HG02678 (cell line): ENCODE results near the gene WDR62.
"Not testable (repeated sequence)": the region's sequence is repeated elsewhere in the genome, so short reads cannot be mapped to it uniquely, and the experiment has no call there.

Experiments used
- ATAC-seq: cut with Tn5 transposase; IDR thresholded peaks from one replicate; pipeline ENCODE4 v1.9.1; 2021; ENCODE audit warnings: mild to moderate bottlenecking, moderate library complexity; ENCODE audit not compliant: unreplicated experiment

The WDR62 gene

DNA sequence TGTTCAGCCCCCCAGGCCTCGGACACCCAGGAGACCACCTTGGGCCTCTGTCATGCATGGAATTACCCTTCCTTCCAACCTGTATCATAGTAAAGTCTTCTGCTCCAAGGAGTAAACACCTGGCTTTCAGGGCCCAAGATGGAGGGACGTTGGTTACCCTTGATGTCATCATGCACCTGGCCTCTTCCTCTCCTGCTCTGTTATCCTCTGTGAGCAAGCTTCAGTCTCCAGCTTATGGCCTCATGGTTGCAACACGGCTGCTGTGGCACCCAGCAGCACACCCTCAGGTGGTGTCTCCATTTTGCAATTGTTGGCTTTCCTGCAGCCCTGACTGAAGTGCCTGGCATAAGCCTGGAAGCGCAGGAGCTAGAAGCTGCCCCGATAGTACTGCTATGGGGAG is 52.3 kb downstream of the WDR62 start:
- ATAC-seq, result no peak

DNA sequence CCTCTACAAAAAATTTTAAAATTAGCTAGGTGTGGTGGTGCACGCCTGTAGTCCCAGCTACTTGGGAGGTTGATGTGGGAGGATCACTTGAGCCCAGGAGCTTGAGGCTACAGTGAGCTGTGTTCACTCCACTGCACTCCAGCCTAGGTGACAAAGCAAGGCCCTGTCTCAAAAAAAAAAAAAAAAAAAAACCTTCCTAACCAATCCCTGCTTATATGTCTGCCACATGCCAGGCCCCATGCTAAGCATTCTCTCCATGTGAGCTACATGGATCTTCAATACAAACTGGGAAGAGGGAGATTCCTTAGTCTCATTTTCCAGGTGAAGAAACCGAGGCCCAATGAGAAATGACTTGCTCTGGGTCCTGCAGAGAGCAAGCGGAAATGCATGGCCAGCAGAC is 54.0 kb downstream of the WDR62 start:
- ATAC-seq, result no peak

DNA sequence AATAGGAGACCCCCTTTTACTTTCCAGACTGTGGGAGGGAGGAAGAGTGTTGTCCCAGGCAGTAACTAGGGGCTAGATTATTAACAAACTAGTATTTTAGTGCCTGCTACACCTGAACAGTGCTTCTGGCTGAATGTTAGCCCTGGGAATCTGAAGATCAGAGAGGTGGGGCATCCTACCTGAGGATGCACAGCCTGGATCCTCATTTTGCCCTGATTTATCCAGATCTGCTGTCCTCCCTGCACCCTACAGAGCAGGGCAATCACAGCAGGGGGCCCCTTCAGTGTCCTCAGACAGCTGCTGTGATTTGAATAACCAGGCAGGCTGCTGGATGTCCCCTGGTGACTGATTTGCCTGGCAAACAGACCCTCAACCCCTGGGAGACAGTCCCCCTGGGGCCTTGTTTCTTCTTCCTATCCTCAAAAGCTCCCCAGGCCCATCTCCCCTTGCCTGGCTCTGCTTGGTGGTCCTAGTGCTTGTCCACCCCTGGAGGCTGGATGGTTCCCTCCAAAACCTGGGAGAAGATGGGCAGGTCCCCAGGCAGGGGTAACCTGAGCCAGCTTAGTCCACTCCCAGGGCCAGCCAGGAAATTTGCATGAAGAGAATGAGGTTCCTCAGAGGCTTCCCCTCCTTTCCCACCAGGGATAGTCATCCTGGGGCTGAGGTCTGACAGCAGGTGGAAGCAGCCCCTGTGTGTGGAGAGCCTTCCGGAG is 55.9 kb downstream of the WDR62 start, which contains the start of gene OVOL3:
Gene OVOL3, plus strand, starts transcription at position 657 of the 713 bp plus-strand sequence. CDS start 60 bp downstream, outside the sequence.
- no peak for ATAC-seq

DNA sequence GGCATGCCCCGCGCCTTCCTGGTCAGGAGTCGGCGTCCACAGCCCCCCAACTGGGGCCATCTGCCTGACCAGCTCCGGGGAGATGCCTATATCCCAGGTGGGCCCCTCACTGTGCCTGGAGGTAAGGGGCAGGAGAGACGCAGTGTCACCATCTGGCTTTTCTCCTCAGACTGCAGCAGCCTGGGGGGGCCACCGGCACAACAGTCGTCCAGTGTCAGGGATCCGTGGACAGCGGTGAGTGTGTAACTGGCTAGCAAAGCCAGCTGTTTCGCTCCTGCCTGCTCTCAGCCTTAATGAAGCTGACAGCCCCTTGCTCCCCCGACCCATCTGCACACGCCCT is 56.5 kb downstream of the WDR62 start:
- ATAC-seq, result no peak

DNA sequence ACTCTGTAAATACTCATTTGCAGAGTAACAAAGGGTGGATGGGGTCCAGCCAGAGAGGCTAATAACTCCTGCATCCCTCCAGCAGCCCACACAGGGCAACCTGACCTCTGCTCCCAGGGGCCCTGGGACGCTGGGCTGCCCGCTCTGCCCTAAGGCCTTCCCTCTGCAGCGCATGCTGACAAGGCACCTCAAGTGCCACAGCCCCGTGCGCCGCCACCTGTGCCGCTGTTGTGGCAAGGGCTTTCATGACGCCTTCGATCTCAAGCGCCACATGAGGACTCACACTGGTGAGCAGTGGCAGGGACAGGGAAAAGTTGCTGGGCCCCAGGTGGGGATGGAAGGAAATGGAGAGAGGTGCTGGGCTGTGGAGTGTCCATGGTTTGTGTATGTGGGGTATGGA is 58.0 kb downstream of the WDR62 start:
- no peak for ATAC-seq

DNA sequence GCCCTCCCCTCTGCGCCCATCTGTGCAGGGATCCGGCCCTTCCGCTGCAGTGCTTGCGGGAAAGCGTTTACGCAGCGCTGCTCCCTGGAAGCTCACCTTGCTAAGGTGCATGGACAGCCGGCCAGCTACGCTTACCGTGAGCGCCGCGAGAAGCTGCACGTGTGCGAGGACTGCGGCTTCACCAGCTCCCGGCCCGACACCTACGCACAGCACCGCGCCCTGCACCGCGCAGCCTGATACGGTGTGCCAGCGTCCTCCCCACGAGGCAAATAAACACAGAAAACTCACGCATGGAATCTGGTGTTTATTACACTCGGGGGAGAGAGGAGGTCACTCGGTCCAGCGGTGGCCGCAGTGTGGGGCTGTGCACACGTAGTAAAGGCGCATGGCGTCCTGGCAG is 58.7 kb downstream of the WDR62 start:
- no peak for ATAC-seq

DNA sequence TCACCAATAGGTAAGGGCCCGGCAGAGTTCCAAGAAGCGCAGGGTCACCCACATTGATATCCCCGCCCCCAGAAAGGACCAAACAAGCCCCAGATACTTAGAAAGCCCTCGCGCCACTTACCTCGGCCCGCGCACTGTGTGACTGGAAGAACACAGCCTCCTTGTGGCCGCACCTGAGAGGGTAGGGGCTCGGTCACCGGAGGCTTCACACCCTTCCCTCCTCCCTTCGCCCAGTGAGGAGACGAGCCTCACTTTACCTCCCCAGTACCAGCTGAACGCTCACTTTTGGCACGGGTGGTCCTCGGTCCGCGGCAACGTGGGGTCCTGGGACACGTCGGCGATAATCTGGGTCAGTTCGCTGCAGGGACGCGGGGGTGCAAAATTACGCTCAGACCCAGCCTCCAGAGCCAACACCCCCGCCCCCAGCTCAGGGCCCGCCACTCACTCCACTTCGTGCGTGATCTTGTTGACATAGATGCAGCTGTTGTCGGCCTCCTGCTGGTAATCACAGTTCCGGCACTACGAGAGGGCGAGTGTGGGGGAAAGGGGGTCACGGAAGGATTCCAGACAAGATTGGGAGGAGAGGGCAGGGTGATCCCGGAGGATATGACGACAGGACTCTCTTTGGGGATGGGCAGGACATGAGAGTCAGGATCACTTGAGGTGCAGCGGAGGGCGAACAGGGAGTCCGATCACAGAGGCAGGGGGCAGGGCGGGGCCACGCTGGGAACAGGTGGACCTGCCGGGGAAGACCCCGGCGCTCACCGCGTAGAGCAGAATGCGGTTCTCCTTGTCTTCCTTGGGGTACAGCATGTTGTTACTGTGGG is 59.4 kb downstream of the WDR62 start:
- ATAC-seq, result no peak

DNA sequence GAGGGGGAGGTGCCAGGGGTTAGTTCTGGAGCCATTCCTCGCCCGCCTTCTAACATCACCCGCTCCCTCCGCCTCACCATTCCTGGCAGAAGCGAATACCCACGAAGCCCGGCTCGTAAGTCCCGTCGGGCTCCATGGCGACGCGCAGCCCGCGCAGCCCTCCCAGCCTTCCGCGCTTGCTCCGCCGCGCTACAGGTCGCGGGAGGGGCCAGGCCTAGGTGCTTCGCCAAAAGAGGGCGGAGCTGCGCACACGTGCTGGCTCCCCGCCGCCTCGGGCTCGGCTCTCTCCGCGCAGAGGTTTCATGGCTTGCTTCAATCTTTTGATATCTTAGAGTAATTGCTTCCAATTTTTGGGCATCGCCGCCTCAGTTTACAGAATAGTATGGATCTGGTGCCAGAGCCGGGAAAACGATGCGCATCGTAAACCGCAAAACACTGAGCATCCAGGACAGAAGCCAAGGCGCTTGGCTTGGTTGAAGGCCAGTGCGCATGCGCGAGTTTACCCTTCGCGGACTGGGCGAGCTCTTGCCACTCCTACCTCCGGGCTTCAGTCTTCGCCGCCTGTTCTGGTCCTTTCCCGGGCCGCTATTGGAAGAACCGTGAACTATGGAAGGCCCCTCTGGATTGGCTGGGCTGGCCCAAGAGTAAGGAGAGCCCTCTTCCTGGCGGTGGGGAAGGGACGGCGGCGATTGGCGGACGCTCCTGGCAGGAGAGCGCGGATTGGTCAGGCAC is 60.2 kb downstream of the WDR62 start, which contains the start of gene POLR2I:
Gene POLR2I, minus strand, starts transcription at position 155 of the 732 bp plus-strand sequence. Its CDS starts 19 bp downstream, at position 136.
- ATAC-seq, result peak; percentile 84

DNA sequence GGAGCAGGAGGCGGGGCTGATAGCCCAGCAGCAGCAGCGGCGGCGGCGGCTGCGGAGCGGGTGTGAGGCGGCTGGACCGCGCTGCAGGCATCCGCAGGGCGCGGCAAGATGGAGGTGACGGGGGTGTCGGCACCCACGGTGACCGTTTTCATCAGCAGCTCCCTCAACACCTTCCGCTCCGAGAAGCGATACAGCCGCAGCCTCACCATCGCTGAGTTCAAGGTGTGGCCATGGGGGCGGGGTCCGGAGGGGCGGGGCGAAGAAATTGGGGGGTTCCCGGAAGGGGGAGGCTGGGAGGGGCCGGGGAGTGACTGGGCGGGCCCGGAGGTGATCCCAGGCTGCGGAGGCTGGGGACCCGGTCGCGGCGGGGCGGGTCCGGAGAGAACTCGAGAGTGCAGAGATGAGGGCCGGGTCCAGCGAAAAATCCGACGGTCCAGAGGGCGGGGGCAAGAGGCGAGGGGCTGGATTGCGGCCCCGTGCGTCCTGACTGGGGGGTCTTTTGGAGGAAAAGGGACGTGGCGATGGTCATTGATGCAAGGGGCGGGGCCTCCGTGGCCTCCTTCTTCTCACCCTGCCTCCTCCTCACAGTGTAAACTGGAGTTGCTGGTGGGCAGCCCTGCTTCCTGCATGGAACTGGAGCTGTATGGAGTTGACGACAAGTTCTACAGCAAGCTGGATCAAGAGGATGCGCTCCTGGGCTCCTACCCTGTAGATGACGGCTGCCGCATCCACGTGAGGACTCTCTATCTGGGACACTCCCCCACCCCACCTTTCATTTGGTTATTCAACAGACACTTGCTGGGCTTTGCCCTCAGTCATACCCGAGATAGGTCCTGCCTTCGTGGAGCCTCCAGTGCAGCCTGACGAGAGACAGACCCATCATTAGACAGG is 61.0 kb downstream of the WDR62 start, which contains the start of gene TBCB:
Gene TBCB, plus strand, starts transcription at position 16 of the 891 bp plus-strand sequence. Its CDS starts 93 bp downstream, at position 109.
- ATAC-seq, result peak; percentile 34

DNA sequence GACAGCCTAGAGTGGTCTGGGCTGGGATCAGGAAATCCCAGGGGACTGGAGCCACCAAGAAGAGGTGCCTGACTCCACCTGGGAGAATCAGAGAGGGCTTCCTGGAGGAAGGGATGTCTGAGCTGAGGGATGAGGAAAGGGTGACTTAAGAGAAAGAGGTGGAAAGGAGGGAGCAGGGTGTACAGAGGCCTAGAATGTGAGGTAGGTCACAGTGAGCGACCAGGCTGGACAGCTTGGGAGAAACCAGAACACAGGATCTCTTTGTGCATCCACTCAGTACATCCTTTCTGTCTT is 61.6 kb downstream of the WDR62 start:
- no peak for ATAC-seq

DNA sequence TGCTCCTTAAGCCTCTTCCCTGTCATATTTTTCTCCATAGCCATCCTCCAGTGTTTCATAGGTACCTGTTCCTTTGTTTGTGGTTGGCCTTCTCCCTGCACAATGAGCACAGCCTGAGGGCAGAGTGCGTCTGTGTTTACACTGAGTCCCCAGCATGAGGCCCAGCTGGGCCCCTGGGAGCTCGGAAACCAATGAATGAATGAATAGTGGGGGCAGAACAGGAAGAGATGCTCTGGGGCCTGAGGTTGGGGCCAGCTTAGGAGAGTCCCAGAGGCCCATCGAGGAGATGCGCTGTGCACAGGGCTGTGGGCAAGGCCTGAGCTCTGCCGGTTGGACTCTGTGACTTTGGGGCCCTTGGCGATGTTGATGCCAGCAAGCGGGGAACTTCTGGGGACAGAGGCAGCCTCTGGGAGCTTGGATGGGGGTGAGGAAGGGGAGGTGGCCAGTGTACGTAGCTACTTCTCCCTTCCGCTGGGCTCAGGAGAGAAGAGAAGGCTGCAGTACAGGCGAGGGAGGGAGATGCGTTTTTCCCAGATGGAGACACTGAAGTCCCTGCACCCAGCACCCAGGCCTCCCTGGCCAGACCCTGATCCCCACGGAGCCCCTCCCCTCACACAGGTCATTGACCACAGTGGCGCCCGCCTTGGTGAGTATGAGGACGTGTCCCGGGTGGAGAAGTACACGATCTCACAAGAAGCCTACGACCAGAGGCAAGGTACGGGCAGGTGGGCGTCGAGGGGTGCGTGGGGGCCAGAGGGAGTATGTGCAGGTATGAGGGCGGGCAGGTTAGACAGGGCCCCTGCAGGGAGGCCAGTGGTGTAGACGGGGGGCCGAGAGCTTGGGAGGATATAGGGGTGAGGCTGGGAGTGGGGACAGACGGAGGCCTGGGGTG is 65.6 kb downstream of the WDR62 start:
- ATAC-seq, result no peak

DNA sequence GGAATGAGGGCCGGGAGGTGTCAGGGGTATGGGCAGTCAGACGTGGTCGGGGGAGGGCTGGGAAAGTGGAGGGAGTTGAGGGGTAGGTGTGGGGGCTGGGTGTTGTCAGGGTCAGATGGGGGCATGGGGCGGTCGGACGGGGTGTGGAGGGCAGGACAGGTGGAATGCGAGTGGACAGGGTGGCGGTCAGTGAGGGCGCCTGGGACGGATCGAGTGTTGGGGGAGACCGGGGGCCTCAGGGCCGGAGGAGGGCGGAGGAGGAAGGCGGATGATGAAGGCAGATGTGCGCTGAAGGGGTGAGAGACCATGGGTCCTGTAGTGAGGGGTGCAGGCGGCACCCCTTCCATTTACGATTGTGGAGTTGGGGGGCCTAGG is 66.3 kb downstream of the WDR62 start:
- no peak for ATAC-seq

DNA sequence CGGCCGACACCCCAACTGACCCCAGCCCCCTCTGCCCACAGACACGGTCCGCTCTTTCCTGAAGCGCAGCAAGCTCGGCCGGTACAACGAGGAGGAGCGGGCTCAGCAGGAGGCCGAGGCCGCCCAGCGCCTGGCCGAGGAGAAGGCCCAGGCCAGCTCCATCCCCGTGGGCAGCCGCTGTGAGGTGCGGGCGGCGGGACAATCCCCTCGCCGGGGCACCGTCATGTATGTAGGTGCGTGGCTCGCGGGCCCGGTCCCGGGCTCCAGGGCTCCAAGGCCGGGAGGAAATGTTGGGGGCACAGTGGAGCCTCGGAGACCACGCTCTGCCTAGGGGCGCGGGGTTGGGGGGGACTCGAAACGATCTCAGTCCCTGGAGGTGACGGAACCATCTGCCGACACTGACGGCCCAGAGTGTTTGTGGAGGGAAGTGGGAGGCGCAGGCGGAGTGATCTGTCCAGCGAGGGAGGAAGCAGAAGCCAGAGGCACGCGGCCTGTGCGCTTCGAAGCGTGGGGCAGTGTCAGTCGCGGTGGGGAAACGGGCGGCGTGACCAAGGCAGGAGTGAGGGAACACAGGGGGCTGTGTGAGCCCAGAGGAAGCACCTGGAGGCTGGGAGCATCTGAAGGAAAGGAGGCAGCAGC is 66.9 kb downstream of the WDR62 start:
- ATAC-seq, result no peak

DNA sequence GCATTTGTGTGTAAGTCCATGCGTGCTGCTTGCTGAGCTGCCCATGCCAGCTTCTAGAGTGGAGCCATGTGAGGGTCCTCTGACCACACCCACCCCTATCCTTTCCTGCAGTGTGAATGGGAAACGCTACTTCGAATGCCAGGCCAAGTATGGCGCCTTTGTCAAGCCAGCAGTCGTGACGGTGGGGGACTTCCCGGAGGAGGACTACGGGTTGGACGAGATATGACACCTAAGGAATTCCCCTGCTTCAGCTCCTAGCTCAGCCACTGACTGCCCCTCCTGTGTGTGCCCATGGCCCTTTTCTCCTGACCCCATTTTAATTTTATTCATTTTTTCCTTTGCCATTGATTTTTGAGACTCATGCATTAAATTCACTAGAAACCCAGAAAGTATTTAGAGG is 70.9 kb downstream of the WDR62 start:
- ATAC-seq, result no peak

DNA sequence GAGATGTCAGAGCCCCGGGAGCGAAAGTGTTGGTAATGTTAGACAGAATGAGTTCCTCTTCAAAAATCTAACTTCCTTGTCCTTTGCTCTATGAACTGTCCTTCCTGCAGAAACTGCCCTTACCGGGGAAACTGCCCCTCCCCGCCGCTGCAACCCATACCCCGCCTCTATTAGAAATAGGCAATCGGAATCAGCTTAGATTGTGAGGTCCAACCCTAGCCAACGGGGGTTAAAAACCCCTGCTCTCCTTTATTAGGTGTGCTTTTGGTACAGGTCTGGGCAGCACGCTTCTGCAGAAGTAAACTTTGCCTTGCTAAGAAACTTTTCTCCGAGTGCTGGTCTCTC is 73.7 kb downstream of the WDR62 start:
- no peak for ATAC-seq

DNA sequence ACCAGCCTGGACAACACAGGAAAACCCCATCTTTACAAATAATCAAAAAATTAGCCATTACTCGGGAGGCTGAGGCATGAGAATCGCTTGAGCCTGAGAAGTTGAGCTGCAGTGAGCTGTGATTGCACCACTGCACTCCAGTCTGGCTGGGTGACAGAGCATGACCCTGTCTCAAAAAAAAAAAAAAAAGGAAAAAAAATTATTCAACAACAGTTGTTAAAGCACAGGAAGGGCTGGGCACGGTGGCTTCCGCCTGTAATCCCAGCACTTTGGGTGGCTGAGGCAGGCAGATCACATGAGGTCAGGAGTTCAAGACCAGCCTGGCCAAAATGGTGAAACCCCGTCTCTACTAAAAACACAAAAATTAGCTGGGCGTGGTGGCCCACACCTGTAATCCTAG is 76.5 kb downstream of the WDR62 start:
- ATAC-seq, result not testable (repeated sequence)

DNA sequence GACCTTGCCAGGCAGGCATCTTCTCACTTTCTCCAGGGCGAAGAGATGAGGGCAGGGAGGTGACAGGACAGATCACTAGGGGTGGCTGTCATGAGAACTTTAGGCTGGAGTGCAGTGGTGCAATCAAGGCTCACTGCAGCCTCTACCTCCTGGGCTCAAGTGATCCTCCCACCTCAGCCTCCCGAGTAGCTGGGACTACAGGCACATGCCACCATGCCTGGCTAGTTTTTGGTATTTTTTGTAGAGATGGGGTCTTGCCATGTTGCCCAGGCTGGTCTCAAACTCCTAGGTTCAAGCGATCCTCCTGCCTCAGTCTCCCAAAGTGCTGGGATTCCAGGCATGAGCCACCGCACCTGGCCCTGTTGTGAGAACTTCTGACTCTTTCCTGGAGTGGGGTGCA is 80.2 kb downstream of the WDR62 start:
- ATAC-seq, result not testable (repeated sequence)

DNA sequence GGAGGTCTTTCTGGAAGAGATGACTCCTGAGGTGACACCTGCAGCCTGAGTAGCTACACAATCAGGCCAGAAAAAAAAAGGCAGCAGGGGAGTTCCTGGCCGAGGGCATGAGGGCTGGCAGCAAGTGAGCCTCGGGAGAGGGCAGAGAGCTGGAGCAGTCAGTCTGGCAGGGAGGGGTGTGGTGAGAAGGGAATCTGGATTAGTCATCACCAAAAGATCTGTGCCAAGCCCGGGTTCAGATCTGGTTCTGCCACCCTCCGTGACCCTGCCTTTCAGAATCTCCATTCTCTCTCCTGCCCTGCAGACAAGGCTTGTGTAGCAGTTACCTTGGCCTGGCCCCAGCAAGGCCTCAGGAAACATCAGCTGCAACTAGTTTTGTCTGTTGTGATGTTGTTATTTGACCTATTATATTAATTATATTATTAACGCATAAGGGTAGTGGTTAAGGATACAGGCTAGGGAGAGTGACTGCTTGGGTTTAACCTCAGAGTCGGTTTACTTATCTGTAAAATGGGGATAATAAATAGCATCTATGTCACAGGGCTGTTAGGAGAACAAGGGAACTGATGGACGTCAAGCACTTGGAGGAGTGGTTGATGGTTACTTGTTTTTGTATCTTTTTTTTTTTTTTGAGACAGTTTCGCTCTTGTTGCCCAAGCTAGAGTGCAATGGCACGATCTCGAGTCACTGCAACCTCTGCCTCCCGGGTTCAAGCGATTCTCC is 82.4 kb downstream of the WDR62 start:
- no peak for ATAC-seq

DNA sequence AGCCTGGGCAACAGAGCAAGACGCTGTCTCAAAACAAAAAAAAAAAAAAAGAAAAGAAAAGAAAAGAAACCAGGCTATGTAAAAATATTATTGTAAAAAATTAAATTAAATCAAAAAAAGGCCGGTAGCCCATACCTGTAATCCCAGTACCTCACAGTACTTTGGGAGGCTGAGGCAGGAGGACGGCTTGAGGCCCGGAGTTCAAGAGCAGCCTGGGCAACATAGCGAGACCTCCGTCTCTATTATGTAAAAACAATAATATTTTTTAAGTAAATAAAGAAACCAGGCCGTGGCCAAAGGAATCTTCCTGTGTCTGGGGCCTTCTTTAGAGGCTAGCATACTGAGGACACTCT is 84.4 kb downstream of the WDR62 start:
- no peak for ATAC-seq
